ENCODE results near the gene ROR2. TPM values are rescaled to one million over a fixed set of nuclear protein-coding genes. Genes with fewer than 3 reads are reported as not detected.

The ROR2 gene
- total RNA-seq, 1 experiment from 2014 or later: 2.7 TPM

- Histone ChIP-seq H3K79me2 (ENCODE audit: insufficient read depth, low read length) (no peaks in the 10 kb centered on the region), H2BK15ac (ENCODE audit: low read depth, low read length) (no peak overlapping the region), H4K20me1 (ENCODE audit: control insufficient read depth, insufficient read depth, insufficient read length) (no peaks in the 10 kb centered on the region), H2BK120ac (ENCODE audit: low read depth, low read length, poor library complexity, severe bottlenecking) (no peak overlapping the region), H3K18ac (ENCODE audit: insufficient read length, low read depth, low read length) (no peak overlapping the region), H2BK12ac (ENCODE audit: insufficient read length, low read depth, low read length) (no peak overlapping the region), H2BK5ac (ENCODE audit: insufficient read length, low read length) (no peak overlapping the region), H3K9me3 (ENCODE audit: control insufficient read depth, low read depth, low read length) (no peaks in the 10 kb centered on the region), H3K79me1 (ENCODE audit: insufficient read depth, low read depth, low read length, poor library complexity, severe bottlenecking) (no peaks in the 10 kb centered on the region), H3K23me2 (ENCODE audit: insufficient read length, low read depth, low read length, poor library complexity, severe bottlenecking) (no peaks in the 10 kb centered on the region), H2AFZ (ENCODE audit: low read length) (no peak overlapping the region), H3T11ph (ENCODE audit: low read length) (no peak overlapping the region), H4K5ac (ENCODE audit: insufficient read length, low read depth, low read length) (no peak overlapping the region), H3K27me3 (ENCODE audit: insufficient read depth, low read length) (no peaks in the 10 kb centered on the region), H2AK5ac (ENCODE audit: insufficient read length, low read length) (no peak overlapping the region), H3K56ac (ENCODE audit: insufficient read length, low read depth, low read length) (no peak overlapping the region), H3K23ac (ENCODE audit: insufficient read length, low read depth, low read length) (no peak overlapping the region), H3K4ac (ENCODE audit: low read depth, low read length) (no peak overlapping the region), H3K9ac (ENCODE audit: extremely low read depth, insufficient read length, low read length) (no peak overlapping the region), H4K91ac (ENCODE audit: insufficient read length, low read depth, low read length) (no peak overlapping the region), H3K4me2 (ENCODE audit: insufficient read depth, insufficient read length, low read length) (no peak overlapping the region), H3K27ac (ENCODE audit: insufficient read length, low read depth, low read length) (no peak overlapping the region), H3K14ac (ENCODE audit: insufficient read depth, low read length) (no peak overlapping the region), H2BK20ac (ENCODE audit: low read depth, low read length, poor library complexity, severe bottlenecking) (no peak overlapping the region), H4K8ac (replicated peaks; ENCODE audit: insufficient read length, low read depth, low read length) (no peak overlapping the region), H3K4me1 (ENCODE audit: insufficient read depth, low read length) (no peaks in the 10 kb centered on the region)
- no CpG with 5 or more reads among the region's 10 CpGs for WGBS (ENCODE audit: extremely low coverage, insufficient read length, low lambda C conversion rate)
- no peaks in the 10 kb centered on the region for H3K36me3 Mint-ChIP-seq (ENCODE audit: insufficient read depth in 1 of 3, low read depth in 3 of 3)
- DNase-seq: no peak
- no peak for TF ChIP-seq CTCF (conservative IDR thresholded peaks at IDR 0.05)
- no peaks in the 10 kb centered on the region; a peak in 1 of 5 replicates for H3K9me3 Mint-ChIP-seq
- H3K4me3 Mint-ChIP-seq: no peak overlapping the region
- H3K27me3 Mint-ChIP-seq (ENCODE audit: low read depth): peaks cover 2% of the 10 kb centered on the region; the same call in 1 of the 2 replicates
- H3K27ac Mint-ChIP-seq: no peak overlapping the region
- no peaks in the 10 kb centered on the region for H3K4me1 Mint-ChIP-seq
These were observed 209.3 kb downstream of the ROR2 start for GRCh38 chr9:91740701-91741100.
